Fibroblast of mammary gland (primary cell): ENCODE data around the gene CD3G.

ENCODE experiments used
- DNase-seq: peaks from one replicate; pipeline ENCODE4 v3.0.0-alpha.2; 2010; ENCODE audit warnings: low read depth
- H3K4me3 ChIP-seq: 2 replicates; pipeline ENCODE4 v1.5.1; 2011; ENCODE audit warnings: low read depth, mild to moderate bottlenecking, low read length, moderate library complexity; ENCODE audit not compliant: control insufficient read depth
- CTCF ChIP-seq: conservative IDR thresholded peaks from 2 replicates; pipeline ENCODE4 v1.5.1; 2011; ENCODE audit warnings: low read depth, low read length, inconsistent platforms; ENCODE audit not compliant: control insufficient read depth, insufficient read depth

CD3G gene

DNA sequence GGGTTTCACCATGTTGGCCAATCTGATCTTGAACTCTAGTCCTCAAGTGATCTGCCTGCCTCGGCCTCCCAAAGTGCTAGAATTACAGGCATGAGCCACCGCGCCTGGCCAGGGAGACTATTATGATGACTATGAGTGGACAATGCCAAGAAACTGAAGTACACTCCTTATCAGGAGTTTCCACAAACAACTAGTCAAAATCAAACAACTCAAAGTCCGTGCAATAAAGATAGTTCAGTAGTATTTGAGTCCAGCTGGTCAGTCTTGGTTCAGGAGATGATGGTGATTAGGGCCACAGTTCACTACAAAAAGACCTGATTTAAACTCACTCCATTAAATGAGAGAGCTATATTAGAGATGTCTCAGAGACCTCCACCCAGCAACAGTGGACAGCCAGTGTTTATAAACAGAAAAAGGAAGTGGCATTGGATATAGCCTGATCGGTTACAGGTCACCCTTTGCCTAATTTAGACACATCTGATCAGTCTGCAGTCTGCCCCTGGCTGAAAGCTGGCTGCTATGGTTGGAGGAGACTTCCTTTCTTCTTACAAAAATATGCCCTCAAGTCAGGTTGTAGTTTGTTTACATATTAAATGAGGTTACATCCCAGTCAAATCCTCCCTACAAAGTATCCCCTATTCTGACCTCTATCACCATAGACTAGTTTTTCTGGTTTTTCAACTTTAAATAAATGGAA lies 22.6 kb upstream of the CD3G start:
- DNase-seq: no peak
- no peak overlapping the region for H3K4me3 ChIP-seq
- TF ChIP-seq CTCF: no peak

GRCh38 chr11:118322721-118323120 lies 21.4 kb upstream of the CD3G start:
- TF ChIP-seq CTCF: no peak
- H3K4me3 ChIP-seq: no peak overlapping the region
- DNase-seq: no peak

DNA sequence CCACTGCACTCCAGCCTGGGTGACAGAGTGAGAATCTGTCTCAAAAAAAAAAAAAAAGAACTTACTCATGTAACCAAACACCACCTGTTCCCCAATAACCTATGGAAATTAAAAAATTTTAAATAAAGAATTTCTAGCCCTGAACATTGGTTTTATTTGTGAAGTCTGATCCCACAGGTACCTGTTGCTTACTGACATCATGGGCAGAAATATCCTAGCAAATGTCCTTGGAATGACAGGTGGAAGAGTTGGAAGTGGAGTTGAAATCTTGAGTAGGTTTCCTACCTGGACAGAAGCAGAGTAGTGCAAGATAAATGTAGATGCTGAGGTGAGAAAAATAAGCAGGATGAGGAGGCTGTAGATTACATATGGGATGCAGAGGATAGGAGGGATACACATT lies 18.9 kb upstream of the CD3G start:
- no peak for DNase-seq
- no peak for TF ChIP-seq CTCF
- no peak overlapping the region for H3K4me3 ChIP-seq

DNA sequence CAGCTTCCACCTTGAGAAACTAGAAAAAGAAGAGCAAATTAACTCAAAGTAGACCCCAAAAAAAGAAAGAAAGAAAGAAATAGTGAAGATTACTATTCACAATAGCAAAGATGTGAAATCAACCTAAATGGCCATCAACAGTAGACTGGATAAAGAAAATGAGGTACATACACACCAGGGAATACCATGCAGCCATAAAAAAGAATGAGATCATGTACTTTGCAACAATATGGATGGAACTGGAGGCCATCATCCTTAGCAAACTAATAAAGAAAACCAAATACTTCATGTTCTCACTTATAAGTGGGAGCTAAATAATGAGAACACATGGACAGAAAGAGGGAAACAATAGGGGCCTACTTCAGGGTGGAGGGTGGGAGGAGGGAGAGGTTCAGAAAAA lies 15.4 kb upstream of the CD3G start:
- no peak overlapping the region for H3K4me3 ChIP-seq
- no peak for DNase-seq
- no peak for TF ChIP-seq CTCF

- no peak for DNase-seq
- no peak for TF ChIP-seq CTCF
- H3K4me3 ChIP-seq: no peak overlapping the region
Measured at GRCh38 chr11:118334745-118335144, 9.4 kb upstream of the CD3G start.

DNA sequence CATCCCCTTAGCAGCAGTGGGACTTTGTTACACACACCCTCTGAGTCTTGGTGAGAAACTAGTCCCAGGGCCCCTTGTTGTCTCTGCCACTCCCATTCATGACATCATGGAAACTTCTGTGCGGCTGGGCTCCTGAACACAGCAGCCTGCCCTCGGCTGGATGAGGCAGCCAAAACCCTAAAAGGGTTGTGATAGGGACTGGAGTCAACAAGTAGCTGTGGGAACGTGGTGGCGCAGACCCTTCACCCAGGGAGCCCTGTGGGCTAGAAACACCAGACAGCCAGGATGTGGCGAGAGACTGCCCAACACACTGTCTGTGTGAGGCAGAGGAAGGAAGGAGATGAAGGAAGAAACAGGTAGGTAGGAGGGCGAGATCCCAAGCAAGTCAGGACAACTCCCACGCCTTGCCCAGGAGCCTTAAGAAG lies 5.5 kb upstream of the CD3G start:
- DNase-seq: no peak
- no peak overlapping the region for H3K4me3 ChIP-seq

More for the DNA sequence above, 5.5 kb upstream of the CD3G start:
- TF ChIP-seq CTCF: no peak
